Loucy (cell line): ENCODE measurements around the gene CDK11B.

Experiments
- H2AFZ ChIP-seq: fragments of 200-600 bp; sonication (generic); 2 replicates; pipeline ENCODE4 v1.6.0; 2016; ENCODE audit warnings: antibody characterized with exemption, mild to moderate bottlenecking, low read length, moderate library complexity
- H3F3A ChIP-seq: fragments of 200-600 bp; 2 replicates; pipeline ENCODE4 v1.6.0; 2016; ENCODE audit warnings: antibody characterized with exemption, low read depth, mild to moderate bottlenecking
- H3K27me3 ChIP-seq: fragments of 200-600 bp; sonication (generic); 2 replicates; pipeline ENCODE4 v1.6.1; 2014; ENCODE audit warnings: low read length, mild to moderate bottlenecking; ENCODE audit not compliant: insufficient read depth, poor library complexity, severe bottlenecking
- H3K36me3 ChIP-seq: fragments of 200-600 bp; sonication (generic); 2 replicates; pipeline ENCODE4 v1.6.1; 2016; ENCODE audit warnings: low read length; ENCODE audit not compliant: insufficient read depth
- H3K4me1 ChIP-seq: fragments of 200-600 bp; sonication (generic); 2 replicates; pipeline ENCODE4 v1.5.1; 2014; ENCODE audit warnings: low read length, mild to moderate bottlenecking; ENCODE audit not compliant: insufficient read depth, poor library complexity, severe bottlenecking
- H3K4me2 ChIP-seq: fragments of 200-600 bp; sonication (generic); 2 replicates; pipeline ENCODE4 v1.6.0; 2014; ENCODE audit warnings: antibody characterized with exemption, low read length, low read depth, mild to moderate bottlenecking; ENCODE audit not compliant: poor library complexity, severe bottlenecking
- H3K4me3 ChIP-seq: fragments of 200-600 bp; sonication (generic); 2 replicates; pipeline ENCODE4 v1.5.1; 2014; ENCODE audit warnings: low read length, mild to moderate bottlenecking, mixed read lengths; ENCODE audit not compliant: poor library complexity, severe bottlenecking
- H3K79me2 ChIP-seq: fragments of 200-600 bp; sonication (generic); 2 replicates; pipeline ENCODE4 v1.6.1; 2014; ENCODE audit warnings: low read length; ENCODE audit not compliant: insufficient read depth
- H3K9ac ChIP-seq: fragments of 200-600 bp; sonication (generic); 2 replicates; pipeline ENCODE4 v1.6.0; 2014; ENCODE audit warnings: mild to moderate bottlenecking, low read depth, low read length, moderate library complexity; ENCODE audit not compliant: poor library complexity, severe bottlenecking
- H3K9me2 ChIP-seq: fragments of 200-600 bp; sonication (generic); replicated peaks from 2 replicates; pipeline ENCODE4 v1.6.1; 2016; ENCODE audit warnings: low read depth, low read length, mixed read lengths
- H3K9me3 ChIP-seq: fragments of 200-600 bp; sonication (generic); 2 replicates; pipeline ENCODE4 v1.6.1; 2014; ENCODE audit warnings: mild to moderate bottlenecking, antibody characterized with exemption, low read length, low read depth; ENCODE audit not compliant: insufficient read depth
- H4K20me1 ChIP-seq: fragments of 200-600 bp; sonication (generic); 2 replicates; pipeline ENCODE4 v1.6.0; 2014; ENCODE audit warnings: antibody characterized with exemption, low read length, mild to moderate bottlenecking; ENCODE audit not compliant: insufficient read depth, poor library complexity, severe bottlenecking
- CTCF ChIP-seq: fragments of 200-600 bp; sonication (generic); conservative IDR thresholded peaks from 2 replicates; pipeline ENCODE4 v1.5.1; 2014; ENCODE audit warnings: mild to moderate bottlenecking, antibody characterized with exemption, low read length
- EZH2phosphoT487 ChIP-seq: fragments of 200-600 bp; IDR thresholded peaks from 2 replicates; pipeline ENCODE4 v1.6.1; 2018; ENCODE audit warnings: antibody characterized with exemption, mild to moderate bottlenecking, moderate library complexity, borderline replicate concordance

CDK11B gene

GRCh38 chr1:1601564-1602303 is 57.1 kb downstream of the CDK11B start:
- no peaks in the 10 kb centered on the region for H3K36me3 ChIP-seq
- no peak overlapping the region for H3K4me3 ChIP-seq
- no peaks in the 10 kb centered on the region for H4K20me1 ChIP-seq
- no peaks in the 10 kb centered on the region for H3K4me1 ChIP-seq
- H2AFZ ChIP-seq: no peak overlapping the region
- no peaks in the 10 kb centered on the region for H3K27me3 ChIP-seq
- H3K4me2 ChIP-seq: no peak overlapping the region
- no peaks in the 10 kb centered on the region for H3K79me2 ChIP-seq
- H3K9me2 ChIP-seq: no peaks in the 10 kb centered on the region
- no peak for TF ChIP-seq EZH2phosphoT487
- no peak for TF ChIP-seq CTCF
- H3F3A ChIP-seq: no peaks in the 10 kb centered on the region
- H3K9me3 ChIP-seq: no peaks in the 10 kb centered on the region
- H3K9ac ChIP-seq: no peak overlapping the region

GRCh38 chr1:1600861-1601563 is 57.8 kb downstream of the CDK11B start:
- Histone ChIP-seq H3K4me1 (no peaks in the 10 kb centered on the region), H3K9me2 (no peaks in the 10 kb centered on the region), H3F3A (no peaks in the 10 kb centered on the region), H3K36me3 (no peaks in the 10 kb centered on the region), H3K9me3 (no peaks in the 10 kb centered on the region), H3K27me3 (peaks cover 6% of the 10 kb centered on the region), H3K79me2 (no peaks in the 10 kb centered on the region), H3K9ac (no peak overlapping the region), H3K4me3 (no peak overlapping the region), H2AFZ (no peak overlapping the region), H4K20me1 (no peaks in the 10 kb centered on the region), H3K4me2 (no peak overlapping the region)
- TF ChIP-seq CTCF (no peak), EZH2phosphoT487 (no peak)

- no peaks in the 10 kb centered on the region for H3K79me2 ChIP-seq
- no peak for TF ChIP-seq EZH2phosphoT487
- no peak for TF ChIP-seq CTCF
- H3K9ac ChIP-seq: no peak within 1 kb of the TSS
- no peak within 1 kb of the TSS for H2AFZ ChIP-seq
- no peaks in the 10 kb centered on the region for H3K4me1 ChIP-seq
- H4K20me1 ChIP-seq: no peaks in the 10 kb centered on the region
- H3K9me2 ChIP-seq: no peaks in the 10 kb centered on the region
- no peaks in the 10 kb centered on the region for H3K36me3 ChIP-seq
- H3K4me2 ChIP-seq: no peak within 1 kb of the TSS
- H3K27me3 ChIP-seq: peaks cover 14% of the 10 kb centered on the region
- H3K9me3 ChIP-seq: no peaks in the 10 kb centered on the region
- no peak within 1 kb of the TSS for H3K4me3 ChIP-seq
- no peaks in the 10 kb centered on the region for H3F3A ChIP-seq
These were observed 58.6 kb downstream of the CDK11B start, which contains the start of gene FNDC10 for GRCh38 chr1:1599935-1600860. Gene FNDC10 (minus strand): TSS chr1:1600135. CDS start chr1:1600015, 120 bp downstream.
